HEK293 (cell line): ENCODE measurements around the gene EIF4G1.

Experiments
- CTCF ChIA-PET: fragments of 350-600 bp; formaldehyde crosslinking; extraction: SDS; loops from one replicate; lab custom pipeline; 2021; ENCODE audit warnings: antibody characterized with exemption; lab: Yijun Ruan, JAX
- POLR2A ChIA-PET: fragments of 300-600 bp; formaldehyde crosslinking; extraction: SDS; loops from one replicate; lab custom pipeline; 2020; ENCODE audit warnings: antibody characterized with exemption, inconsistent platforms; lab: Yijun Ruan, JAX
- H3K27ac ChIP-seq: fragments of 200-500 bp; sonication (Bioruptor generic); 2 replicates; pipeline ENCODE4 v1.5.1; 2014; ENCODE audit warnings: low read depth, low read length, control low read depth, inconsistent platforms; ENCODE audit errors: extremely low read depth
- H3K36me3 ChIP-seq, 2 experiments: fragments of 200-500 bp in 1 of 2; sonication (Bioruptor generic) in 1 of 2; 1 replicate in 1 of 2; 2 replicates in 1 of 2; pipeline ENCODE4 v1.5.1; 2014 to 2017; ENCODE audit warnings: inconsistent platforms in 2 of 2, low read length in 2 of 2; ENCODE audit not compliant: control insufficient read depth in 2 of 2, insufficient read depth in 1 of 2
- H3K4me1 ChIP-seq: fragments of 200-500 bp; sonication (Bioruptor generic); 2 replicates; pipeline ENCODE4 v1.5.1; 2014; ENCODE audit warnings: mild to moderate bottlenecking, low read length, inconsistent platforms; ENCODE audit not compliant: control insufficient read depth, insufficient read depth
- H3K4me3 ChIP-seq: 2 replicates; pipeline ENCODE4 v1.5.1; 2011; ENCODE audit warnings: low read depth, mild to moderate bottlenecking, control low read depth, low read length, moderate library complexity
- H3K9me3 ChIP-seq: fragments of 200-500 bp; sonication (Bioruptor generic); 2 replicates; pipeline ENCODE4 v1.5.1; 2014; ENCODE audit warnings: low read depth, low read length, inconsistent platforms; ENCODE audit not compliant: control insufficient read depth, insufficient read depth
- GLIS2 ChIP-seq: fragments of 450-650 bp; formaldehyde crosslinking; IDR thresholded peaks from 2 replicates; pipeline ENCODE4 v1.5.1; 2016; ENCODE audit warnings: missing biosample characterization, missing genetic modification characterization
- IKZF3 ChIP-seq: fragments of 450-650 bp; IDR thresholded peaks from 2 replicates; pipeline ENCODE4 v1.5.0; 2018; ENCODE audit warnings: missing biosample characterization, mild to moderate bottlenecking, missing genetic modification characterization, moderate library complexity
- KLF1 ChIP-seq: fragments of 450-650 bp; formaldehyde crosslinking; IDR thresholded peaks from 2 replicates; pipeline ENCODE4 v1.5.1; 2016; ENCODE audit warnings: missing biosample characterization, missing genetic modification characterization
- KLF7 ChIP-seq: fragments of 450-650 bp; formaldehyde crosslinking; IDR thresholded peaks from 2 replicates; pipeline ENCODE4 v1.5.1; 2016; ENCODE audit warnings: missing biosample characterization, missing genetic modification characterization, borderline replicate concordance
- MZF1 ChIP-seq: fragments of 450-650 bp; formaldehyde crosslinking; IDR thresholded peaks from 2 replicates; pipeline ENCODE4 v1.5.1; 2017; ENCODE audit warnings: missing biosample characterization, missing genetic modification characterization, borderline replicate concordance
- OSR2 ChIP-seq: fragments of 450-650 bp; formaldehyde crosslinking; IDR thresholded peaks from 2 replicates; pipeline ENCODE4 v1.5.1; 2016; ENCODE audit warnings: missing biosample characterization, missing genetic modification characterization
- OVOL3 ChIP-seq: fragments of 450-650 bp; formaldehyde crosslinking; IDR thresholded peaks from 2 replicates; pipeline ENCODE4 v1.5.1; 2016; ENCODE audit warnings: missing biosample characterization, missing genetic modification characterization
- PRDM2 ChIP-seq: fragments of 450-650 bp; formaldehyde crosslinking; IDR thresholded peaks from 2 replicates; pipeline ENCODE4 v1.5.1; 2016; ENCODE audit warnings: missing biosample characterization, missing genetic modification characterization, borderline replicate concordance
- TCF7L2 ChIP-seq: IDR thresholded peaks from 2 replicates; pipeline ENCODE4 v1.6.1; 2011; ENCODE audit warnings: low read depth, mild to moderate bottlenecking, inconsistent platforms, low read length, moderate library complexity, borderline replicate concordance
- ZBTB17 ChIP-seq: fragments of 450-650 bp; formaldehyde crosslinking; IDR thresholded peaks from 2 replicates; pipeline ENCODE4 v1.5.1; 2016; ENCODE audit warnings: missing biosample characterization, missing genetic modification characterization
- ZBTB20 ChIP-seq: fragments of 450-650 bp; formaldehyde crosslinking; IDR thresholded peaks from 2 replicates; pipeline ENCODE4 v1.5.1; 2016; ENCODE audit warnings: missing biosample characterization, missing genetic modification characterization
- ZBTB8A ChIP-seq: fragments of 450-650 bp; formaldehyde crosslinking; IDR thresholded peaks from 2 replicates; pipeline ENCODE4 v1.5.1; 2016; ENCODE audit warnings: missing biosample characterization, missing genetic modification characterization
- ZNF133 ChIP-seq: fragments of 450-650 bp; formaldehyde crosslinking; IDR thresholded peaks from 2 replicates; pipeline ENCODE4 v1.5.1; 2016; ENCODE audit warnings: missing biosample characterization, missing genetic modification characterization
- ZNF157 ChIP-seq: fragments of 450-650 bp; formaldehyde crosslinking; IDR thresholded peaks from 2 replicates; pipeline ENCODE4 v1.5.1; 2016; ENCODE audit warnings: missing biosample characterization, missing genetic modification characterization
- ZNF19 ChIP-seq: fragments of 450-650 bp; formaldehyde crosslinking; IDR thresholded peaks from 2 replicates; pipeline ENCODE4; 2016; ENCODE audit warnings: missing biosample characterization, missing genetic modification characterization, low read depth
- ZNF2 ChIP-seq: fragments of 450-650 bp; formaldehyde crosslinking; IDR thresholded peaks from 2 replicates; pipeline ENCODE4 v1.5.1; 2016; ENCODE audit warnings: missing biosample characterization, missing genetic modification characterization
- ZNF23 ChIP-seq: fragments of 450-650 bp; formaldehyde crosslinking; IDR thresholded peaks from 2 replicates; pipeline ENCODE4 v1.5.1; 2016; ENCODE audit warnings: missing biosample characterization, missing genetic modification characterization, borderline replicate concordance
- ZNF341 ChIP-seq: fragments of 450-650 bp; formaldehyde crosslinking; IDR thresholded peaks from 2 replicates; pipeline ENCODE4; 2016; ENCODE audit warnings: low read depth, missing biosample characterization, missing genetic modification characterization
- ZNF394 ChIP-seq: fragments of 450-650 bp; formaldehyde crosslinking; IDR thresholded peaks from 2 replicates; pipeline ENCODE4 v1.5.1; 2016; ENCODE audit warnings: missing biosample characterization, missing genetic modification characterization, mild to moderate bottlenecking, moderate library complexity, borderline replicate concordance
- ZNF48 ChIP-seq: fragments of 450-650 bp; formaldehyde crosslinking; IDR thresholded peaks from 2 replicates; pipeline ENCODE4 v1.5.1; 2016; ENCODE audit warnings: missing biosample characterization, missing genetic modification characterization
- ZNF514 ChIP-seq: fragments of 450-650 bp; formaldehyde crosslinking; IDR thresholded peaks from 2 replicates; pipeline ENCODE4 v1.5.1; 2016; ENCODE audit warnings: missing biosample characterization, missing genetic modification characterization
- ZNF530 ChIP-seq: fragments of 450-650 bp; formaldehyde crosslinking; IDR thresholded peaks from 2 replicates; pipeline ENCODE4 v1.5.1; 2016; ENCODE audit warnings: low read depth, missing biosample characterization, missing genetic modification characterization
- ZNF560 ChIP-seq: fragments of 450-650 bp; formaldehyde crosslinking; IDR thresholded peaks from 2 replicates; pipeline ENCODE4 v1.5.1; 2017; ENCODE audit warnings: missing biosample characterization, missing genetic modification characterization, borderline replicate concordance
- ZNF585B ChIP-seq: fragments of 450-650 bp; formaldehyde crosslinking; IDR thresholded peaks from 2 replicates; pipeline ENCODE4 v1.5.1; 2016; ENCODE audit warnings: missing biosample characterization, missing genetic modification characterization
- ZNF623 ChIP-seq: fragments of 450-650 bp; formaldehyde crosslinking; IDR thresholded peaks from 2 replicates; pipeline ENCODE4 v1.5.1; 2016; ENCODE audit warnings: missing biosample characterization, missing genetic modification characterization
- ZNF677 ChIP-seq: fragments of 450-650 bp; IDR thresholded peaks from 2 replicates; pipeline ENCODE4 v1.5.0; 2018; ENCODE audit warnings: missing biosample characterization, mild to moderate bottlenecking, missing genetic modification characterization, moderate library complexity
- TF ChIP-seq, protein P1 (sequence below): fragments of 450-650 bp; formaldehyde crosslinking; IDR thresholded peaks from 2 replicates; pipeline ENCODE4 v1.5.1; 2017; ENCODE audit warnings: missing biosample characterization, missing genetic modification characterization
- TF ChIP-seq, protein P2 (sequence below): fragments of 450-650 bp; formaldehyde crosslinking; IDR thresholded peaks from 2 replicates; pipeline ENCODE4; 2016; ENCODE audit warnings: missing biosample characterization, missing genetic modification characterization
- TF ChIP-seq, protein P3 (sequence below): fragments of 450-650 bp; formaldehyde crosslinking; IDR thresholded peaks from 2 replicates; pipeline ENCODE4 v1.5.1; 2016; ENCODE audit warnings: missing biosample characterization, missing genetic modification characterization

Gene EIF4G1

DNA sequence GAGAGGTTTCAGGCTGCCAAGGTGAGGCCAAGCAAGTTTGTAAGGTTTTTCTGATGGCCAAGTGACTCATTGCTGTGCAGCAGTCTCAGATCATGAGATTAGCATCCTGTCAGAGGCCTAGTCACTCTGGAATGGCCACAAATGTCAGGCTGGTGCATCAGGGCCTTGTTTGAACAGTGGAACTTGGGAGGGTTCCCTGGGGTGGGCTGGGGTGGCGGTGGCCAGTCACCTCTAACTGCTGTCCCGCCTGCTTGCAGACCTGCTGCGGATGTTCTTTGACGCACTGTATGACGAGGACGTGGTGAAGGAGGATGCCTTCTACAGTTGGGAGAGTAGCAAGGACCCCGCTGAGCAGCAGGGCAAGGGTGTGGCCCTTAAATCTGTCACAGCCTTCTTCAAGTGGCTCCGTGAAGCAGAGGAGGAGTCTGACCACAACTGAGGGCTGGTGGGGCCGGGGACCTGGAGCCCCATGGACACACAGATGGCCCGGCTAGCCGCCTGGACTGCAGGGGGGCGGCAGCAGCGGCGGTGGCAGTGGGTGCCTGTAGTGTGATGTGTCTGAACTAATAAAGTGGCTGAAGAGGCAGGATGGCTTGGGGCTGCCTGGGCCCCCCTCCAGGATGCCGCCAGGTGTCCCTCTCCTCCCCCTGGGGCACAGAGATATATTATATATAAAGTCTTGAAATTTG is 20.2 kb downstream of the EIF4G1 start (continued):
- TF ChIP-seq, protein P1, sequence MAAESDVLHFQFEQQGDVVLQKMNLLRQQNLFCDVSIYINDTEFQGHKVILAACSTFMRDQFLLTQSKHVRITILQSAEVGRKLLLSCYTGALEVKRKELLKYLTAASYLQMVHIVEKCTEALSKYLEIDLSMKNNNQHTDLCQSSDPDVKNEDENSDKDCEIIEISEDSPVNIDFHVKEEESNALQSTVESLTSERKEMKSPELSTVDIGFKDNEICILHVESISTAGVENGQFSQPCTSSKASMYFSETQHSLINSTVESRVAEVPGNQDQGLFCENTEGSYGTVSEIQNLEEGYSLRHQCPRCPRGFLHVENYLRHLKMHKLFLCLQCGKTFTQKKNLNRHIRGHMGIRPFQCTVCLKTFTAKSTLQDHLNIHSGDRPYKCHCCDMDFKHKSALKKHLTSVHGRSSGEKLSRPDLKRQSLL (tag by site-specific recombination): no peak
- no peak for TF ChIP-seq ZNF48 (tag by site-specific recombination)
- peak; percentile 48 for TF ChIP-seq OSR2 (tag by site-specific recombination)
- TF ChIP-seq ZNF394 (tag by site-specific recombination): peak; percentile 53; the same call in 1 of the 2 replicates
- no peak for TF ChIP-seq ZNF133 (tag by site-specific recombination)
- no peak for TF ChIP-seq PRDM2
- no peak for TF ChIP-seq ZNF19 (tag by site-specific recombination)
- no peak for TF ChIP-seq ZNF530 (tag by site-specific recombination)
- TF ChIP-seq OVOL3 (tag by site-specific recombination): no peak
- TF ChIP-seq KLF1: peak; percentile 88
- TF ChIP-seq, protein P2, sequence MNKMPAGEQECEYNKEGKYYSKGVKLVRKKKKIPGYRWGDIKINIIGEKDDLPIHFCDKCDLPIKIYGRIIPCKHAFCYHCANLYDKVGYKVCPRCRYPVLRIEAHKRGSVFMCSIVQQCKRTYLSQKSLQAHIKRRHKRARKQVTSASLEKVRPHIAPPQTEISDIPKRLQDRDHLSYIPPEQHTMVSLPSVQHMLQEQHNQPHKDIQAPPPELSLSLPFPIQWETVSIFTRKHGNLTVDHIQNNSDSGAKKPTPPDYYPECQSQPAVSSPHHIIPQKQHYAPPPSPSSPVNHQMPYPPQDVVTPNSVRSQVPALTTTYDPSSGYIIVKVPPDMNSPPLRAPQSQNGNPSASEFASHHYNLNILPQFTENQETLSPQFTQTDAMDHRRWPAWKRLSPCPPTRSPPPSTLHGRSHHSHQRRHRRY (tag by site-specific recombination): no peak
- TF ChIP-seq ZNF157 (tag by site-specific recombination): no peak
- TF ChIP-seq ZNF560 (tag by site-specific recombination): no peak
- TF ChIP-seq ZBTB20 (tag by site-specific recombination): no peak
- TF ChIP-seq TCF7L2: no peak
- TF ChIP-seq ZNF23 (tag by site-specific recombination): no peak
- TF ChIP-seq GLIS2: peak; percentile 76
- TF ChIP-seq ZNF514: no peak

DNA sequence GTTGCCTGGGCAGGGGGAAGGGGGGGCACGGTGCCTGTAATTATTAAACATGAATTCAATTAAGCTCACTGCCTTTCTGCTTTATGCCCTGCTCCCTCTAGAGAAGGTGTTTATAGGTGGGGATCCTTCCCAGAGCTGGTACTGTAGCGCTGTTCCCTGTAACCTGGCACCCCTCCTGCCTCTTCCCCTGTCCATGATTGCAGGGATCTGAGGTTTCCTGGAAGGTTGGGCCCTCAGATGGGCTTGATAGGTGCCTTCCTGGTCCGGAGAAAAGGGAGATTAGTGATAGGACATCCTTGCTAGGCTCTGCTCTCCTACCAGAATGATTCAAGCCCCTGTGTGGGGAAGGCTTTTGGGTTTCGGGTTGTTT is 20.9 kb downstream of the EIF4G1 start:
- Histone ChIP-seq H3K36me3 (peaks cover 6 to 60% of the 10 kb centered on the region in 2 experiments), H3K27ac (peak overlapping the region; percentile 73), H3K4me3 (peak overlapping the region; percentile 86), H3K4me1 (no peaks in the 10 kb centered on the region)
- no peak for TF ChIP-seq ZNF2 (tag by site-specific recombination)
- TF ChIP-seq ZBTB17 (tag by site-specific recombination): peak; percentile 96
- TF ChIP-seq IKZF3: peak; percentile 90
- TF ChIP-seq MZF1: peak; percentile 78
- TF ChIP-seq, protein P3, sequence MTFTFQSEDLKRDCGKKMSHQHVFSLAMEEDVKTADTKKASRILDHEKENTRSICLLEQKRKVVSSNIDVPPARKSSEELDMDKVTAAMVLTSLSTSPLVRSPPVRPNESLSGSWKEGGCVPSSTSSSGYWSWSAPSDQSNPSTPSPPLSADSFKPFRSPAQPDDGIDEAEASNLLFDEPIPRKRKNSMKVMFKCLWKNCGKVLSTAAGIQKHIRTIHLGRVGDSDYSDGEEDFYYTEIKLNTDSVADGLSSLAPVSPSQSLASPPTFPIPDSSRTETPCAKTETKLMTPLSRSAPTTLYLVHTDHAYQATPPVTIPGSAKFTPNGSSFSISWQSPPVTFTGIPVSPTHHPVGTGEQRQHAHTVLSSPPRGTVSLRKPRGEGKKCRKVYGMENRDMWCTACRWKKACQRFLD (tag by site-specific recombination): no peak
- no peak for TF ChIP-seq ZNF677 (tag by site-specific recombination)
- 0 out of 2 replicates have a peak, but pooled peaks have one; percentile 39 for TF ChIP-seq ZBTB8A (tag by site-specific recombination)
- no peak for TF ChIP-seq OSR2 (tag by site-specific recombination)
- no peak for TF ChIP-seq ZNF623 (tag by site-specific recombination)
- no peak for TF ChIP-seq ZNF585B
- TF ChIP-seq ZNF341 (tag by site-specific recombination): peak; percentile 97
- no peak for TF ChIP-seq KLF7 (tag by site-specific recombination)
- TF ChIP-seq, all 188 proteins: peak for 5
- no peaks in the 10 kb centered on the region for H3K9me3 ChIP-seq
- CTCF ChIA-PET: no interaction called here
- POLR2A ChIA-PET: interaction anchor here (0.8 to 1.2 kb wide), 2 partner anchors 15 to 19 kb away, joined by 3 to 5 read pairs; no protein-coding TSS in a partner anchor
